Stomach smooth muscle (tissue), 2 donors: ENCODE data around the gene POPDC2.

ENCODE experiments used
- H3K27ac ChIP-seq: one replicate; pipeline ENCODE4 v1.7.0; 2013; ENCODE audit warnings: mild to moderate bottlenecking, low read length, inconsistent platforms
- H3K27me3 ChIP-seq, 2 donors: one replicate each; pipeline ENCODE4 v1.7.0; 2013; ENCODE audit warnings: low read length in 2 of 2; ENCODE audit not compliant: insufficient read depth in 2 of 2, control insufficient read depth in 1 of 2
- H3K36me3 ChIP-seq, 2 donors: one replicate each; pipeline ENCODE4 v1.7.0; 2013; ENCODE audit warnings: low read length in 2 of 2; ENCODE audit not compliant: control insufficient read depth in 2 of 2, insufficient read depth in 2 of 2
- H3K4me1 ChIP-seq: one replicate; pipeline ENCODE4 v1.7.0; 2013; ENCODE audit warnings: low read length; ENCODE audit not compliant: control insufficient read depth, insufficient read depth
- H3K4me3 ChIP-seq, 2 donors: one replicate each; pipeline ENCODE4 v1.7.0; 2013; ENCODE audit warnings: low read length in 2 of 2
- H3K9ac ChIP-seq, 2 donors: one replicate each; pipeline ENCODE4 v1.7.0; 2013; ENCODE audit warnings: low read length in 2 of 2, mild to moderate bottlenecking in 1 of 2
- H3K9me3 ChIP-seq, 2 donors: one replicate each; pipeline ENCODE4 v1.7.0; 2013; ENCODE audit warnings: low read length in 2 of 2; ENCODE audit not compliant: control insufficient read depth in 2 of 2
- donor health status: healthy.
- donor health status: Pancreatic carcinoma.

The POPDC2 gene

GRCh38 chr3:119665954-119666559, 5.7 kb upstream of the POPDC2 start:
- H3K9ac ChIP-seq: no peak overlapping the region
- H3K27me3 ChIP-seq: no peaks in the 10 kb centered on the region
- no peak overlapping the region for H3K27ac ChIP-seq
- H3K36me3 ChIP-seq: no peaks in the 10 kb centered on the region
- no peak overlapping the region for H3K4me3 ChIP-seq
- no peaks in the 10 kb centered on the region for H3K9me3 ChIP-seq
- peaks cover 27% of the 10 kb centered on the region for H3K4me1 ChIP-seq

- Histone ChIP-seq H3K27ac (peak overlapping the region; percentile 56), H3K4me3 (peak overlapping the region in 1 of 2 donors; percentile 22), H3K9ac (peak overlapping the region in 1 of 2 donors; percentile 25), H3K36me3 (no peaks in the 10 kb centered on the region), H3K27me3 (no peaks in the 10 kb centered on the region), H3K4me1 (peaks cover 30% of the 10 kb centered on the region), H3K9me3 (no peaks in the 10 kb centered on the region)
Observed at GRCh38 chr3:119664850-119665379, 4.5 kb upstream of the POPDC2 start.

GRCh38 chr3:119664370-119664769, 4.0 kb upstream of the POPDC2 start:
- Histone ChIP-seq H3K27ac (peak overlapping the region; percentile 56), H3K36me3 (no peaks in the 10 kb centered on the region), H3K4me1 (peaks cover 34% of the 10 kb centered on the region), H3K9me3 (no peaks in the 10 kb centered on the region), H3K4me3 (no peak overlapping the region), H3K27me3 (no peaks in the 10 kb centered on the region), H3K9ac (peak overlapping the region in 1 of 2 donors; percentile 97)

GRCh38 chr3:119663885-119664284, 3.5 kb upstream of the POPDC2 start:
- Histone ChIP-seq H3K9me3 (no peaks in the 10 kb centered on the region), H3K4me3 (peak overlapping the region in 1 of 2 donors; percentile 14), H3K36me3 (no peaks in the 10 kb centered on the region), H3K4me1 (peaks cover 34% of the 10 kb centered on the region), H3K27ac (peak overlapping the region; percentile 56), H3K9ac (peak overlapping the region in 1 of 2 donors; percentile 97), H3K27me3 (no peaks in the 10 kb centered on the region)

GRCh38 chr3:119662604-119663373, 2.4 kb upstream of the POPDC2 start:
- H3K4me3 ChIP-seq: peak overlapping the region; percentile 14 to 17
- peak overlapping the region; percentile 60 for H3K27ac ChIP-seq
- peak overlapping the region; percentile 22 to 97 for H3K9ac ChIP-seq

GRCh38 chr3:119659606-119660291, 640 bp downstream of the POPDC2 start:
- Histone ChIP-seq H3K4me3 (peak overlapping the region; percentile 85 to 91), H3K4me1 (peaks cover 31% of the 10 kb centered on the region), H3K27me3 (no peaks in the 10 kb centered on the region), H3K9me3 (no peaks in the 10 kb centered on the region), H3K9ac (peak overlapping the region; percentile 93 to 97), H3K36me3 (peaks cover 0 to 6% of the 10 kb centered on the region in 2 donors), H3K27ac (peak overlapping the region; percentile 93)

More at GRCh38 chr3:119662604-119663373, 2.4 kb upstream of the POPDC2 start:
- Histone ChIP-seq H3K27me3 (no peaks in the 10 kb centered on the region), H3K4me1 (peaks cover 34% of the 10 kb centered on the region), H3K9me3 (no peaks in the 10 kb centered on the region), H3K36me3 (no peaks in the 10 kb centered on the region)

- H3K27me3 ChIP-seq: no peaks in the 10 kb centered on the region
- peak overlapping the region; percentile 85 to 91 for H3K4me3 ChIP-seq
- no peaks in the 10 kb centered on the region for H3K9me3 ChIP-seq
- peak overlapping the region; percentile 93 for H3K27ac ChIP-seq
- H3K9ac ChIP-seq: peak overlapping the region; percentile 93 to 97
- H3K4me1 ChIP-seq: peaks cover 25% of the 10 kb centered on the region
- H3K36me3 ChIP-seq: peaks cover 6% of the 10 kb centered on the region in 2 donors
Observed at GRCh38 chr3:119658994-119659393, 1.4 kb downstream of the POPDC2 start.

GRCh38 chr3:119657887-119658702, 2.3 kb downstream of the POPDC2 start:
- peak overlapping the region; percentile 85 to 91 for H3K4me3 ChIP-seq
- peak overlapping the region; percentile 29 to 97 for H3K9ac ChIP-seq
- no peaks in the 10 kb centered on the region for H3K27me3 ChIP-seq
- no peaks in the 10 kb centered on the region for H3K9me3 ChIP-seq
- H3K36me3 ChIP-seq: peaks cover 6 to 10% of the 10 kb centered on the region in 2 donors
- peaks cover 23% of the 10 kb centered on the region for H3K4me1 ChIP-seq
- no peak overlapping the region for H3K27ac ChIP-seq

GRCh38 chr3:119653876-119654275, 6.5 kb downstream of the POPDC2 start:
- Histone ChIP-seq H3K4me1 (peaks cover 11% of the 10 kb centered on the region), H3K27ac (no peak overlapping the region), H3K9me3 (no peaks in the 10 kb centered on the region), H3K9ac (no peak overlapping the region), H3K4me3 (no peak overlapping the region), H3K36me3 (peaks cover 12 to 16% of the 10 kb centered on the region in 2 donors), H3K27me3 (no peaks in the 10 kb centered on the region)
